Neuronal stem cell (in vitro differentiated cells): ENCODE data around the gene GCLM.

Experiments
- DNase-seq: peaks from one replicate; pipeline ENCODE4 v3.0.0-alpha.2; 2013; ENCODE audit warnings: low spot score
- H2AFZ ChIP-seq: one replicate; pipeline ENCODE4 v1.6.1; 2013; ENCODE audit warnings: mild to moderate bottlenecking, low read length, inconsistent platforms
- H2AK5ac ChIP-seq: 2 replicates; pipeline ENCODE4 v1.6.1; 2013; ENCODE audit warnings: low read depth, mild to moderate bottlenecking, inconsistent platforms, low read length, moderate library complexity, mixed read lengths
- H2BK120ac ChIP-seq: 2 replicates; pipeline ENCODE4 v1.6.1; 2013; ENCODE audit warnings: low read depth, mild to moderate bottlenecking, inconsistent platforms, low read length, moderate library complexity, mixed read lengths
- H2BK12ac ChIP-seq: one replicate; pipeline ENCODE4 v1.6.1; 2013; ENCODE audit warnings: low read length, inconsistent platforms
- H2BK15ac ChIP-seq: 2 replicates; pipeline ENCODE4 v1.6.1; 2013; ENCODE audit warnings: mild to moderate bottlenecking, low read length, inconsistent platforms, mixed read lengths
- H2BK5ac ChIP-seq: one replicate; pipeline ENCODE4 v1.6.1; 2013; ENCODE audit warnings: inconsistent platforms, mild to moderate bottlenecking, low read length, moderate library complexity
- H3K14ac ChIP-seq: one replicate; pipeline ENCODE4 v1.6.1; 2013; ENCODE audit warnings: low read length, inconsistent platforms
- H3K18ac ChIP-seq: 2 replicates; pipeline ENCODE4 v1.6.1; 2013; ENCODE audit warnings: low read length, inconsistent platforms
- H3K23ac ChIP-seq: 2 replicates; pipeline ENCODE4 v1.6.1; 2013; ENCODE audit warnings: low read depth, mild to moderate bottlenecking, mixed read lengths, low read length, inconsistent platforms; ENCODE audit not compliant: poor library complexity
- H3K27ac ChIP-seq: replicated peaks from 3 replicates; pipeline ENCODE4 v1.5.1; 2013; ENCODE audit warnings: low read length, inconsistent platforms
- H3K27me3 ChIP-seq, 3 experiments: 2 replicates each; pipeline ENCODE4 v1.6.1; 2013; ENCODE audit warnings: low read length in 3 of 3, mild to moderate bottlenecking in 2 of 3, inconsistent platforms in 1 of 3, low read depth in 1 of 3, mixed read lengths in 1 of 3, moderate library complexity in 1 of 3; ENCODE audit not compliant: control insufficient read depth in 3 of 3, insufficient read depth in 3 of 3
- H3K36me3 ChIP-seq, 2 donors: replicated peaks in 1 of 2; 2 replicates each; pipeline ENCODE4 v1.6.1; 2013; ENCODE audit warnings: low read length in 2 of 2; ENCODE audit not compliant: control insufficient read depth in 2 of 2, insufficient read depth in 2 of 2
- H3K4ac ChIP-seq: 2 replicates; pipeline ENCODE4 v1.6.1; 2013; ENCODE audit warnings: inconsistent platforms, mild to moderate bottlenecking, low read length, moderate library complexity
- H3K4me1 ChIP-seq, 2 donors: 1 replicate in 1 of 2; 2 replicates in 1 of 2; pipeline ENCODE4 v1.6.1; 2013; ENCODE audit warnings: low read length in 2 of 2, low read depth in 1 of 2; ENCODE audit not compliant: control insufficient read depth in 2 of 2, insufficient read depth in 1 of 2
- H3K4me2 ChIP-seq: one replicate; pipeline ENCODE4 v1.6.1; 2013; ENCODE audit warnings: mild to moderate bottlenecking, low read length, inconsistent platforms; ENCODE audit not compliant: insufficient read depth, poor library complexity, severe bottlenecking
- H3K4me3 ChIP-seq, 2 donors: 2 replicates each; pipeline ENCODE4 v1.5.1; 2013; ENCODE audit warnings: low read length in 2 of 2, mild to moderate bottlenecking in 2 of 2, inconsistent platforms in 1 of 2, moderate library complexity in 1 of 2
- H3K79me1 ChIP-seq: one replicate; pipeline ENCODE4 v1.6.1; 2013; ENCODE audit warnings: low read depth, mild to moderate bottlenecking, inconsistent platforms, low read length, moderate library complexity
- H3K9ac ChIP-seq: one replicate; pipeline ENCODE4 v1.6.1; 2013; ENCODE audit warnings: mild to moderate bottlenecking, low read depth, low read length, inconsistent platforms; ENCODE audit not compliant: poor library complexity
- H3K9me3 ChIP-seq, 2 donors: replicated peaks in 1 of 2; 2 replicates each; pipeline versions ENCODE3 to v1.6.1; 2013; ENCODE audit warnings: low read length in 2 of 2, mild to moderate bottlenecking in 2 of 2, inconsistent platforms in 1 of 2, low read depth in 1 of 2, mixed read lengths in 1 of 2, moderate library complexity in 1 of 2; ENCODE audit not compliant: control insufficient read depth in 2 of 2, insufficient read depth in 1 of 2
- H4K8ac ChIP-seq: one replicate; pipeline ENCODE4 v1.6.1; 2013; ENCODE audit warnings: low read depth, mild to moderate bottlenecking, inconsistent platforms, low read length, moderate library complexity
- H4K91ac ChIP-seq: one replicate; pipeline ENCODE4 v1.6.1; 2013; ENCODE audit warnings: low read length, low read depth, mild to moderate bottlenecking, inconsistent platforms; ENCODE audit not compliant: poor library complexity
- WGBS, 2 donors: extraction: QIAGEN DNeasy Blood & Tissue Kit; methylation state at CpG; one replicate each; pipeline ENCODE4 v1.1.7; 2013; ENCODE audit warnings: missing lambda C conversion rate in 2 of 2, mixed read lengths in 1 of 2; ENCODE audit not compliant: insufficient read length in 2 of 2, insufficient replicate concordance in 1 of 2; ENCODE audit errors: extremely low coverage in 2 of 2; 5-methylcytosine and 5-hydroxymethylcytosine counted together

The GCLM gene

DNA sequence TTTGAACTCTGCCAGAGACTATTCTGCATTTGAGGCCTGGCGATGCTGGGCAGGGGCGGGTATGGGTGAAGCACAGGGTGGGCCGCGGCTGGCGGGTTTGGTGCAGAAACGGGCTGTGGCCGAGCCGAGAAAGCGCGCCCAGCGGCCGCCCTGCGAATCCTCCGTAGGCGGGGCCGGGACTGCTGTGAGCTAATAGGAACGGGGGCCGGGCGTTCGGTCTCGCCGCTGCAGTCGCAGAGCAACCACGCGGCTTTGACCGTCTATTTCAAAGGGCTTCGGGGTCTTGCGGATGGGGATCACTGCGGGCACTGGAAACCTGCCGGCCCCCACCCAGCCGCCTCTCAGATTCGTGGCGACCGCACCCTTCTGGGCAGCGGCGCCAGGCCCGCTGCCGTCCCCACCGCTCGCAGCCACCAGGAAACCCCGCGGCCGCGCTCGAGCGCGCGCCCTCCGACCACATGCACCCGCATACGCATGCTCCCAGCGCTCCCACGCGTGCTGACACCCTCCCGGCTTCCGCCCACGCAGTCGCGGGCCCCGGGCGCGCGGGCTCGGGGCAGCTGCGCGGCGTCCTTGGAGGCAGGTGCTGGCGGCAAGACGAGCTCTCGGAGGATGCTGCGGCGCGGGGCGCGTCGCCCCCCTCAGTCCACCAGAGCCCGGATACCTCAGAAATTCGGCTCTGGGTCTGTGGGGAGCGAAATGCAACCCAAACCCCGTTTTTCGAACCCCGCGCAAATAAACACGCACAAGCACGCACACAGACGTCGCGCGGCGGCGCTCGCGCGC, 62.8 kb downstream of the GCLM start:
- H4K91ac ChIP-seq = no peak overlapping the region

DNA sequence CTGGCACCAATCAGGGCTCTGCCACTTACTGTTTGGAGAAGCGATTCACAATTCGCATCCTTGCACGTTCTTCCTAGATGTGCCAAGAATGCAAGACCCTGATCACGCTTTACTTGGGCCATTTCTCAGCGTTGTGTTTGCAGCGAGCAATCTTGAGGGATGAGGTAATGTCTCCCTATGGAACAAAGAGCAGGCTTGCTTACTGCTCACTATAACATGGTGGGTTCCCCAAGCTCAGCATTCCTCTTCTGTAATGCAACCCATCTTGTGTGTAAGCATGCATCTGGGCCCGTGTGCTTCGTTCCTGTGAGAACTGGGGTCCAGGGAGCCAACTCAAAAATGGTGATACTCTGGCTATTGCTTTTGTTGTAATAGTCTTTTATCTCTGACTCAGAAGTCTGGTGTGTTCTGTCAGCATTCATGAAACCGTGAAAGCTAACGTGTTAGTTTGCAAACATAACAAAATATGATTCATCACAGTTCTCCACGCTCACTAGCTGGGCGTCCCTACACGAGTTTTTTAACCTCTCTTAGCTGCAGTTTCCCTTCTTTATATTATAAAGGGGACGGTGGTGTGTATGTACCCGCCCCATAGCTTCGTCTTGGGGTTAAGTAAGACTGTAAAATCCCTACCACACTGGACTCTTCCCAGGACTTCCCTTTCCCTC, 63.6 kb downstream of the GCLM start:
- peaks cover 0 to 11% of the 10 kb centered on the region in 2 donors for H3K36me3 ChIP-seq
- no peak overlapping the region for H3K4ac ChIP-seq
- no peak overlapping the region for H2BK12ac ChIP-seq
- no peak overlapping the region for H2BK120ac ChIP-seq
- H2BK15ac ChIP-seq = no peak overlapping the region
- peak overlapping the region; percentile 97 for H2AFZ ChIP-seq
- H4K8ac ChIP-seq = no peak overlapping the region
- no peak overlapping the region for H3K14ac ChIP-seq
- H3K9me3 ChIP-seq = peaks cover 1 to 16% of the 10 kb centered on the region in 2 donors
- peak; percentile 15 for DNase-seq
- no CpG with 5 or more reads among the region's 16 CpGs for WGBS, 2 donors
- H4K91ac ChIP-seq = no peak overlapping the region
- H3K27me3 ChIP-seq = no peaks in the 10 kb centered on the region
- no peak overlapping the region for H3K23ac ChIP-seq
- no peak overlapping the region for H3K27ac ChIP-seq
- H3K18ac ChIP-seq = peak overlapping the region; percentile 76
- peak overlapping the region; percentile 60 for H3K4me2 ChIP-seq
- H3K4me3 ChIP-seq = peak overlapping the region; percentile 81 to 98
- peak overlapping the region; percentile 91 for H2BK5ac ChIP-seq
- no peaks in the 10 kb centered on the region for H3K79me1 ChIP-seq
- no peak overlapping the region for H3K9ac ChIP-seq
- H3K4me1 ChIP-seq = peaks cover 0 to 4% of the 10 kb centered on the region in 2 donors
- H2AK5ac ChIP-seq = no peak overlapping the region

More for the DNA sequence above, 62.8 kb downstream of the GCLM start:
- Histone ChIP-seq H4K8ac (no peak overlapping the region), H2AK5ac (no peak overlapping the region), H2BK5ac (peak overlapping the region; percentile 91), H3K4ac (no peak overlapping the region), H3K4me1 (peaks cover 0 to 4% of the 10 kb centered on the region in 2 donors), H3K18ac (peak overlapping the region; percentile 98), H3K4me3 (peak overlapping the region; percentile 81 to 98), H3K79me1 (no peaks in the 10 kb centered on the region), H3K4me2 (peak overlapping the region; percentile 60), H2BK15ac (peak overlapping the region; percentile 86), H3K9me3 (peaks cover 1 to 16% of the 10 kb centered on the region in 2 donors), H3K9ac (peak overlapping the region; percentile 95), H2AFZ (peak overlapping the region; percentile 97), H3K14ac (peak overlapping the region; percentile 86), H2BK12ac (peak overlapping the region; percentile 17), H3K27ac (peak overlapping the region; percentile 83), H3K36me3 (peaks cover 0 to 11% of the 10 kb centered on the region in 2 donors), H3K27me3 (no peaks in the 10 kb centered on the region), H2BK120ac (peak overlapping the region; percentile 67), H3K23ac (peak overlapping the region; percentile 99)
- WGBS, 2 donors = no CpG with 5 or more reads among the region's 94 CpGs
- peak; percentile 69 for DNase-seq

GRCh38 chr1:93844262-93845045, 64.8 kb downstream of the GCLM start:
- peaks cover 0 to 6% of the 10 kb centered on the region in 2 donors for H3K9me3 ChIP-seq
- H3K4me1 ChIP-seq = peaks cover 0 to 4% of the 10 kb centered on the region in 2 donors
- no peak overlapping the region for H3K27ac ChIP-seq
- H3K9ac ChIP-seq = no peak overlapping the region
- no peak overlapping the region for H3K14ac ChIP-seq
- H3K23ac ChIP-seq = no peak overlapping the region
- no peak overlapping the region for H3K4me3 ChIP-seq
- H2BK15ac ChIP-seq = no peak overlapping the region
- DNase-seq = peak; percentile 54
- H4K8ac ChIP-seq = no peak overlapping the region
- H2AFZ ChIP-seq = no peak overlapping the region
- H3K36me3 ChIP-seq = peaks cover 0 to 11% of the 10 kb centered on the region in 2 donors
- H2BK5ac ChIP-seq = no peak overlapping the region
- no peaks in the 10 kb centered on the region for H3K79me1 ChIP-seq
- no peak overlapping the region for H2AK5ac ChIP-seq
- H3K27me3 ChIP-seq = no peaks in the 10 kb centered on the region
- H4K91ac ChIP-seq = no peak overlapping the region
- no peak overlapping the region for H3K4ac ChIP-seq
- H3K18ac ChIP-seq = no peak overlapping the region
- no peak overlapping the region for H3K4me2 ChIP-seq
- no peak overlapping the region for H2BK12ac ChIP-seq
- WGBS, 2 donors = no CpG with 5 or more reads among the region's 8 CpGs
- H2BK120ac ChIP-seq = no peak overlapping the region
